Fibroblast of mammary gland (primary cell): ENCODE results near the gene BFSP2.

Source experiments
- DNase-seq: peaks from one replicate; pipeline ENCODE4 v3.0.0-alpha.2; 2010; ENCODE audit warnings: low read depth
- H3K4me3 ChIP-seq: 2 replicates; pipeline ENCODE4 v1.5.1; 2011; ENCODE audit warnings: low read depth, mild to moderate bottlenecking, low read length, moderate library complexity; ENCODE audit not compliant: control insufficient read depth
- CTCF ChIP-seq: conservative IDR thresholded peaks from 2 replicates; pipeline ENCODE4 v1.5.1; 2011; ENCODE audit warnings: low read depth, low read length, inconsistent platforms; ENCODE audit not compliant: control insufficient read depth, insufficient read depth

Gene BFSP2

GRCh38 chr3:133474817-133475216 lies 75.0 kb downstream of the BFSP2 start:
- DNase-seq: no peak
- no peak for TF ChIP-seq CTCF
- no peak overlapping the region for H3K4me3 ChIP-seq

GRCh38 chr3:133475245-133476010 lies 75.6 kb downstream of the BFSP2 start:
- no peak for TF ChIP-seq CTCF
- DNase-seq: no peak
- H3K4me3 ChIP-seq: no peak overlapping the region

- DNase-seq: no peak
- no peak for TF ChIP-seq CTCF
- no peak overlapping the region for H3K4me3 ChIP-seq
Observed at GRCh38 chr3:133476971-133477375, 77.1 kb downstream of the BFSP2 start.

GRCh38 chr3:133477487-133477886 lies 77.6 kb downstream of the BFSP2 start:
- TF ChIP-seq CTCF: no peak
- no peak for DNase-seq
- H3K4me3 ChIP-seq: no peak overlapping the region

GRCh38 chr3:133478624-133479023 lies 78.8 kb downstream of the BFSP2 start:
- no peak for TF ChIP-seq CTCF
- H3K4me3 ChIP-seq: no peak overlapping the region
- no peak for DNase-seq

- no peak for DNase-seq
- H3K4me3 ChIP-seq: no peak overlapping the region
- no peak for TF ChIP-seq CTCF
Observed at GRCh38 chr3:133479401-133479800, 79.5 kb downstream of the BFSP2 start.
